DMS53 treated with DMSO at 0.1 percent for 48 hours (cell line): ENCODE results near the gene SPEG.

Experiments used
- DNase-seq: peaks from one replicate; lab custom pipeline; 2025; ENCODE audit not compliant: unreplicated experiment; lab: John Stamatoyannopoulos, UW

SPEG gene

DNA sequence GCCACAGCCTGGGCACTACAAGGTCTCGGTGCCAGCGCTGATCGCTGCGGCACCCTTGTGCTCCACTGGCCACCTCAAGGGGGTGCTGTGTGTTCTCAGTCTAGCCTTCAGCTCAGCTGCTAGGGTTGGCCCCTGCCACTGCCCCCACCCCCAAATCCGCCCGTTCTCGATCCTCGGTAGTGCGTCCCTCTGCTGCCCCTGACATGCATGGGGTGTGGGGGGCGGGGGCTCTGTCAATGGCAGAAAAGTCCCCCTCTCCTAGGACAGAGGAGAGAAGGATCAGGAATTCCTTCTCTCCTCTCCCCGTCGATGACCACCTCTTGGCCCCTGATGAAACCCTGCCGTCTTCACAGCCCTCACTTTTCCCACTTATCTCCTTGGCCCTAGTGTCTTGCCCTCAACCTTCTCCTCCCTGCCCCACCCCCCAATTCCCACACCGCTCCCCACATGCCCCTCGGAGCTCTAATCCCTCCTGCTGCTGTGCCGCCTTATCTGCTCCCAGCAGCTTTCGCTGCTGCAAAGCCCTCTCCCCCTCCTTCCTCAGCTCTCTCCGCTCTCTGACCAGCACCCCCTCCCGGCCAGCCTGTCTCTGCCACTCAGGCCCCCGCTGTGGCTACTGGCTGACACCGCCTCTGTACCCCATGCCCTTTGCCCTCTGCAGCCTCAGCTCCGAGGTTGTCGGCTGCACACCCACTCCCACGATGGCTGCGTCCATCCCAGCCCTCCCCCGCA, 75.3 kb downstream of the SPEG start:
- DNase-seq = peak; percentile 27

DNA sequence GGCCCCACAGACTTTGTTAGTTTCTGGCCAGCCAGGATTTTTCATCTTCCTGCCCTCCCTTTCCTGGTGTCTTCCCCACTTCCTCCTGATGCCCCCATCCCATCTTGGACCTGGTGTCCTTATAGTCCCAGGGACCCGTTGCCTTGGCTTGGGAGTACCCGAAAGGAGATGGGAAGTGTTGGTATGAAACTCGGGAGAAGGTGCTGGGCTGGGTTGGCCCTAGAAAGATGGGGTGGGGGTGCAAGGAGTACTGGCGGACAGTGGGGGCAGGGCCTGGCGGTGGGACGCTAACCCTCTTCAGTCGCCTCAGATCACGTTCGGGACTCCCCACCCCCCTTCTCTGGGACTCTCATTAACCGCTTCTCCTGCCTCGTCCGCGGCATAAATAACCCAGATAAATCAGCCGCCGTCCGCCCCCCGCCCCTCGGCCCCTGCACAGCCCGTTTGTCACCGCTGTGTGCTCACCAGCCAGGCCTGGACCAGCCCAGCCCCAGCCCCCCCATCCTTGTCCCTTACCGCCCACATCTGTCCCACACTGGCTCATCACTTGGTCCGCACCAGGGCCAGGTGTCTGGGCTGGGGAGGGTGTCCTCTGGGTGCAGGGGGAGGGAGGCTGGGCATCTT, 76.0 kb downstream of the SPEG start:
- DNase-seq = no peak

DNA sequence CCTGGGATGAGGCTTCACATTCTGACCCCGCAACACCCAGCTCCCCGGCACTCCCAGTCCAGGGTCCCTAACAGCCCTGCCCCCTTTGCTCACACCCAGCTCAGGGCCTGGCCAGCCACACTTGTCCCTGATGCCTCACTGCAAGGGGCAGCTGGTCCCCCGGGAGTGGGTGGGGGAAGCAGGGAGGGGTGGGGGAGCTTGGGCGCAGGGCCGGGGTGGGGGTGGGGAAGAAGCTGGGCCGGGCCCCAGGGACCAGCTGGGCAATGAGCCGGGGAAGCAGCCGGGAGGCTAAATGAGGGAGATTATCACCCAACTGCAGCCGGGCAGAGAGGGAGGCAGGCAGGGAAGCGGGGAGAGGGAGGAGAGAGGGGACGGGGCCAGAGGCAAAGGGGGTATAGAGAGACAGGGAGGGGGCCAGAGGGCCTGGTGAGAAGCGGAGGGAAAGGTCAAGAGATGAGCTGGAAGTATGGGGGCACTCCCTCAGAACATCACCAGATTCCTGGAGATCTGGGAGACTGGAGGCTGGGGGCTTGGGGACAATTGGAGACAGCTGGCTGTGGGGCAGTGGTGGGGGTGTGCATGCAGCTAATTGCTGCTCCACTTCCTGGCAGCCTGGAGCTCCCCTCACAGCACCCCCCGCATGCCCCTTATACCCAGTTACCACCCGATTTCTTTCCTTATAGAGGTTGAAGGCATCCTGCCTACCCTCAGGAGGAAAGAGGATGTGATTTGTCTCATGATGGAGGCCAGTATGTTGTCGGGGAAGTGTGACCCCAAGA, 77.1 kb downstream of the SPEG start:
- no peak for DNase-seq

DNA sequence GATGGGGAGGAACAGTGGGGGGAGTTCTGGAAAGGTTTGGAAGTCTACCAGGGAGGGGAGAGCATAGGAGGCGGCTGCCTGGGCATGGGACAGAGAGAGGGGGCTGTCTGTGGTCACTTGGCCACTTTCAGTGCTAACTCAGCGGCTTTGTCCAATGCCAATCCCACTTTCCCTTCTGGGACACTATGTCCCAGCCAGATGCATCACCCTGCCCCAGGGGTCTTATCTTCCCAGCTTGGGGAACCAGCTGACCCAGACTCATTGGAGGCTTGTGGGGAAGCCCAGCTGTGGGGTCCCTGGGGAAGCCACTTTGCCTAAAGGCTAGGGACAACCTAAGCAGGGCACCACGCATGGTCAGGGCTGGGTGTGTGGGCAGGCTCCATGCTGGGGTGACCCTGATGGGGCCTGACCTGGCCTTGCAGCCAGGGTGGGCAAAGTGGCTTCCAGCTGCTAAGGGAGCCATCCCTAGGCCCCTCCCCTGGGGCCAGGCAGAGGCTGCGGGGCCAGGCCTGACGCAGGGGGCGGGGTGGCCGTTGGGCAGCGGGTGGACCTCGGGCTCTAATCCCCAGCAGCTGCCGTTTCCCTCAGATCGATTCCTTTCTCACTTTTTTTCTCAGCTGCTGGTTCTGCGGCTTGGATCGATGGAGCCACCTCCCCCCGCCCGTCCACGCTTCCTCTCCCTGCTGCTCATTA, 78.0 kb downstream of the SPEG start:
- no peak for DNase-seq

DNA sequence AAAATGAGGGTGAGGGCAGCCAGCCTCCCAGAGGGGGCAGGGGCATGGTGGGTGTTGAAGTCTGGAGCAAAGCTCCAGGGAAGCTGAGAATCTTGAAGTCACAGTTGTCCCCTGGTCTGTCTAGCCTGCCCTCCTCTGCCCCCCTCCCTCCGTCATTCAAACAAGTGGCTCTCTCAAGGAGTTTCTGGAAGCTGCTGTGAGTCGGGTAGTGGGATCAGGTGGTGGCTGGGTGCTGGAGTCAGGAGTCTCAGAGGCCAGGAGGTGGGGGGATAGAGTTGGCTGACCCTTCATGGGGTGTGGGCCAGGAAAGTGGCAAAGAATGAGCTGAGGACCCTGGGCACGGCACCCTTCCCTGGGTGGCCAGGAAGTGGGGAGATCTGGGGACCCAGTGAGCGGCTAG, 79.1 kb downstream of the SPEG start:
- DNase-seq = no peak

DNA sequence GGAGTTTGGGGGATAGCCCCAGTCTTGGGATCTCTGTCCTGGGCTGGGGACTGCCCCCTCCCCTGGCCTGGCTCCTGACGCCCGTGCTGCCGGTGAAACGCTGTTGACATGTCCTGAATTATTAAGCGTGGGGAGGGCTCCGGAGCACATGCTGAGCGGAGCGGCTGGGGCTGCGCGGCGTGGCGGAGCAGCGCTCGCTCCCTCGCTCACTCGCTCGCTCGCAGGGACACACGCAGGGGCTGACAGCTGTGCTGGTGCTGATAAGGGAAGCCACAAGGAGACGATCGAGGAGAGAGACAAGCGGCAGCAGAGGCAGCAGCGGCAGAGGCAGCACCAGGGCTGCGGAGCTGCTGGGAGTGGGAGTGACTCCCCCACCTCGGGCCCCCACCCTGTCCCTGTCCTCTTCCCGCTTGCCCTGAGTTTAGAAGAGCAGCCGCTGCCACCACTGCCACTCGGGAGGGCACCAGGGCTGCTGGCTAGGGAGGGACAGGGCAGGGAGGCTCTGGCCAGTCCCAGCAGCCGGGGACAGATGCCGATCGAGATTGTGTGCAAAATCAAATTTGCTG, 79.6 kb downstream of the SPEG start, which contains the start of gene ASIC4:
Gene ASIC4 (plus strand): TSS at position 287 of the 566 bp plus-strand sequence. CDS start 243 bp downstream, at position 530.
- DNase-seq = peak; percentile 7

DNA sequence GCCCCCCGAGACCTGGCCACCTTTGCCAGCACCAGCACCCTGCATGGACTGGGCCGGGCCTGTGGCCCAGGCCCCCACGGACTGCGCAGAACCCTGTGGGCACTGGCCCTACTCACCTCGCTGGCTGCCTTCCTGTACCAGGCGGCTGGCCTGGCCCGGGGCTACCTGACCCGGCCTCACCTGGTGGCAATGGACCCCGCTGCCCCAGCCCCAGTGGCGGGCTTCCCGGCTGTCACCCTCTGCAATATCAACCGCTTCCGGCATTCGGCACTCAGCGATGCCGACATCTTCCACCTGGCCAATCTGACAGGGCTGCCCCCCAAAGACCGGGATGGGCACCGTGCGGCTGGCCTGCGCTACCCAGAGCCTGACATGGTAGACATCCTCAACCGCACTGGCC, 80.2 kb downstream of the SPEG start:
- DNase-seq = no peak

DNA sequence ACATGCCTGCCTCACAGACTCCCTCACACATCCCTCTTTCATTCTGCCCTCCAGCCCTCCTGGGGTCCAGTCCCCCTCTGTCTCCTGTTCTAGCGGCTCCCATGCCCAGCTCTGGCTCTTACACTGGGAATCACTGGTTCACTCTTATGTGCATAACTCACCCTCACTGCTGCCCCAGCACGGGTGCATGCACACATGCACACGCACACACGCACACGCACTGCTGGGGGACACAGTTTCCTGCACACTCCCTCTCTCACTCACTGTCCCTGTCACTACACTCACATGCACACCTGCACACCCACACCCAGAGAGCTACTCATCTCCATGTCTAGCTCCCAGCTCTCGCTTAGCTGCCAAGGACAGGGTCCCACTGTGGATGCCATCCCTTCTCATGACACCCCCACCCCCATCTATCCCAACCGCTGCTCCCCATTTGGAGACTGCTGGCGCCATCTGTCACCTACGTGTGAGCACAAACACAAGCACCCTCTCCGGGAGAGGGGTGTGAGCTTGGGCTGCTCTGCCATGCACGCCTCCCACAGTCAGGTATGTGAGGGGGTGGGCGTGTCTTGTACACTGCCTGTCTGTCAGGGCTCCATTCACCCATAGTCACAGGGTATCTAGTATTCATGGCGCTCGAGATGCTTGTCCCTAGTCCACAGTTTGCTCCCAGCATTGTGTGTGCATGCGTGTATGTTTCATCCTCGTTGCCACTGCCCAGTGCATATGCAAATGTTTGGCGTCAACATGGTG, 81.4 kb downstream of the SPEG start:
- DNase-seq = no peak

DNA sequence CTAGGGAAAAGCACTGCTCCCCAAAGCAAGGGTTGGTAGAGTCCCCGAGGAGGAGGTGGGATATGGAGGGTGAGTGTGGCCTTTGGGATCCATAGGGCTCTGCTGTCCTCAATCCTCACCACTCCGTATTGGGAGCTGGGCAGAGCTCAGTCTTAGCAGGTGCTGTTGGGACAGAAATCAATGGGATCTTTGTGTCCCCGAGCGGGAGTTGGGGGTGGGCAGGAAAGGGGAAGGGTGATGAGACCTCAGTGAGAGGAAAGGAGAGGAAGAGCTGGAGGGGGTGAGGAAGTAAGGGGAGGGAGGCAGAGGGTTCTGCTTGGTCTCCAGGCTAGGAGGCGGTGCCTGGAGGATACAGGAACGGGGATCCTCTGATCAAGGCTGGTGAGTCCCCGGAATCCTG, 82.2 kb downstream of the SPEG start:
- DNase-seq = no peak

DNA sequence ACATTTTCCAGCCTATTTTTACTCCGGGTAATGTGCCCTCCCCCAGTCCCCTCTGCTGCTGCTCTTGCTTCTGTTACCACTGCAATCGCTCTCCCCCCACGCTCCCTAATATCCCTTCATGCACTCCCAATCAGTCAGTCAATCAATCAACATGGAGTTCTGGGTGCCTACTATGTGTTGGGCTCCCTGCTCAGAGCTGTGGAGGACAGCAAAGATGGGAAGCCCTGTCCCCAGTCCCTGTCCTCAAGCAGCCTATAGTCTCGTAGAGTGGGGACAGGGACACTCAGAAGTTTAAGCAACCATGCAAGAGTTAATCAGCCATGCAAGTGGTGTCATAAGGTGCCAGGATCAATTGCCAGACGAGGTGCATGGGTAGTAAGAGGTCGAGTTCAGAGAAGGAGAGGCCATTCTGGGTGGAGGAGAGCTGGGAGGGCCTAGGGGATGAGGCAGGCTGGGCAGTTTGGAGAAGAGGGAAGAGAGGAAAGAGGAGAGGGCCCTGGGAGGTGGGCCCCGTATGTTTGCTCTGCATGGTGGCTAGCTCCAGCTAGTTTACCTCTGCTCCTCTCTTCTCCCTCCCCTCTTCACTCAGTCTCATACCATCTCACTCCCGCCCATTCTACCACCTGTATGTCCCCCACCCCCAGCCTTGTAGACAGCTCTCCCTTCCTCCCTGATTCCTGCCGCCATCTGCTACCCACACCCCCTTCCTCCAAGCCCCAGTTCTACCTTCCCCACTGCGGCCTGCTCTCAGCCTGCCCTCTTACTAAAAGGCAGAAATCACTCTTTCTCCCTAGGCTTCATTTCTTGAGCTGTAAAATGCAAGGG, 83.5 kb downstream of the SPEG start:
- DNase-seq = no peak

DNA sequence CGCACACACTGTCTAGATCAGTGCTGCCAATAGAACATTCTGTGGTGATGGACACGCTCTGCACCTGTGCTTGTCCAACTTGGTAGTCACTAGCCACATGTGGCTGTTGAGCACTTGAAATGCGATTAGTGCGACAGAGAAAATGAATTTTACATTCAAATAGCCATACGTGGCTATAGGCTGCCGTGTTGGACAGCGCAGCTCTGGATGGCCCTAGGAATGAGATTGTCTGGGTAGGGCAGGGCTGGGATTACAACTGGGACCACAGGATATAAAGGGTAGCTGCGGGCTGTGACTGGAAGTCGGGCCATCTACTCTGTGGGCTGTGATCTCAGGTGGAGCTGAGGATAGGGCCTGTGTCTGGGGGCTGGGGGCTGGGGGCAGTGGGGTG, 84.9 kb downstream of the SPEG start:
- no peak for DNase-seq

DNA sequence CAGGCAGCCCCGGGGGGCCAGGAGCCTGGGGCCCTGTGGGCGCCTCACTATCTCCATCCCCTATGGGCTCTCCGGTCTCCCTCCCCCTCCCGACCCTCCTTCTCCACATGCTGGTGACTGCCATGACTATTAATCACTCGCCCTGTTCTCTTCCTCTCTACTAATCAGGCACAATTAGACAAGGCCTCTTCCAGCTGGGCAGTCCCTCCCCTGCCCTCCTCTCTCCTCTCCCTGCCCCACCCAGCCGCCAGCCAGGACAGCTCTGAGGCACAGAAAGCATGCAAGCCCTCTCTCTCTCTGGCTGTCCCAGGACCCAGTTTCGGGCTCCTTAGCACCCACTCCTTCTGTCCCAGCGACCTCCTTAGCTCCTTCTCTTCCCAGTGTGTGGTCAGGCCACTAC, 85.4 kb downstream of the SPEG start:
- no peak for DNase-seq

DNA sequence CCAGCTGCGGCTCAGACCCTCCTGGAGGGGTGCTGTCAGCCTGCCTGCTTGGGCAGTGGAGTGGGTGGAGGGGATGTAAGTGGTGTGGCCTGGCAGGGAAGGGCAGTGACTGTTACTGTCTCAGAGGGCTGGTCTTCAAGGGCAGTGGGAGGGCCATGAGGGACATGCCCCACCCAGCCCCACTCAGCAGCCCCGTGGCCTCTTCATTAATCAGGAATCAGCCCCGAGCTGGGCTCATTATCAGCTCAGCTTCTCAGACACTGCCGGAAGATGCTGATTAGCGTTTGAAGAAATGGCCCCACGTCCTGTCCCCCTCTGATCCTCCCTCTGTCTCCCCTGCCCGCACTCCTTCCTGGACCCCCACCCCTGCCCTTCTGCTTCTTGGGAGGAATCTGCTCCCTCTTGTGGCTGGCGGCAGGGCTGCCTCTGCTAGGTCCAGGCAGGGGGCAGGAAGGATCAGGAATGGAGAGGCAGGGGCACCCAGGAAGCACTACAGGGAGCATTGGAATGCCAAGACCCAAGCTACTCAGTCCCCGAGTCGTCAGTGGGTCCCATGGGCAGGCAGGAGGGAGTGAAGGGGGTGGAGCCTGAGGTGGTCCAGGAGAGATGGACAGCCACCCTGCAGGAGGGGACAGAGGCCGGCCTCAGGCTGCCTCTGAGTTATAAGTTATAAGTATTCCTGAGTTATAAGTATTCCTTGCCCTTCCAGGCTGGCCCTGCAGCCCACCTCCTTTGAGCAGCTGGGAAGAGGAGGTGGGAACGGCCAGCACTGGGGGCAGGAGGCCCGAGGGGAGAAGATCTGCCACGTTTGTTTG, 86.6 kb downstream of the SPEG start:
- DNase-seq = peak; percentile 30

DNA sequence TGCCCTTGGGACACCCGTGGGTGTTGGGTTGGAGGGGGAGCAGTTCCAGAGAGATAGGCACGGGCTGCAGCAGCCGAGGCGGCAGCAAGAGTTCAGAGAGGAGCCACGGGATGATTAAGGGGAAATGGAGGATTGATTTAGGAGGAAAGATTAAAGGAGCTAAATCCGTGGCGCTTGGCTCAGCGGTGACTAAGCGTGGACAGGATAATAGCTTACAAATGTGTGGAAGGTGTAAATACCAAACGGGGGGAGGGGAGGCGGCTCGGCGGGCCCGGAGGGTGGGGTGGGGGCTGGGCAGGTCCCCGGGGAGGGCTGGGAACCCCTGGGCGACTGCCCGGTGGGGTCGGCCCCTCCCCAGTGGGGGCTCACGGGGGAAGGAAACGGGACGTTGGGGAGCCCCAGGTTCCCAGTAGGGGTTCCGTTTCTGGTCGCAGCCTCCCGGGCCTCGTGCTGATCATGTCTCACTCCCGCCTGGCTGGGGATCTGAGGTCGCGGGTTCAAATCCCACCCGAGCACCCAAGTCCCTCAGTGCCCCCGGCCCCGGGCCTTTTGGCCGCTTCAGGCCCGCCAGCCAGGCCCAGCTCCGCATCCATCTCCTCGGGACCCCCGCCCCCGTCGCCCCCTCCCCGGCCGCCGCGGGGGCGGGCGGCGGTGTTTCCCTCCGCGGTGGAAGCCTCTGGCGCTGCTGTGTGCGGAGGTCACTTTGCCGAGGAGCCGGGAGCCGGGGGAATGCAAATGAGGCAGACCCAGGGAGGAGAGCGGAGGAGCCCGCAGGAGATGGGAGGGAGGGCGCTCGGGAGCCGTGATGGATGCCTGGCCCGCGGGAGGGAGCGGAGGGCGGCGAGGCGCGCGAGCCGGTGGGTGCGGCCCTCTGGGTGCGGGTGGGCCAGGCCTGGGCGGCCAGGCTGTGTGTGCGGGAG, 87.7 kb downstream of the SPEG start:
- peak; percentile 21 for DNase-seq

DNA sequence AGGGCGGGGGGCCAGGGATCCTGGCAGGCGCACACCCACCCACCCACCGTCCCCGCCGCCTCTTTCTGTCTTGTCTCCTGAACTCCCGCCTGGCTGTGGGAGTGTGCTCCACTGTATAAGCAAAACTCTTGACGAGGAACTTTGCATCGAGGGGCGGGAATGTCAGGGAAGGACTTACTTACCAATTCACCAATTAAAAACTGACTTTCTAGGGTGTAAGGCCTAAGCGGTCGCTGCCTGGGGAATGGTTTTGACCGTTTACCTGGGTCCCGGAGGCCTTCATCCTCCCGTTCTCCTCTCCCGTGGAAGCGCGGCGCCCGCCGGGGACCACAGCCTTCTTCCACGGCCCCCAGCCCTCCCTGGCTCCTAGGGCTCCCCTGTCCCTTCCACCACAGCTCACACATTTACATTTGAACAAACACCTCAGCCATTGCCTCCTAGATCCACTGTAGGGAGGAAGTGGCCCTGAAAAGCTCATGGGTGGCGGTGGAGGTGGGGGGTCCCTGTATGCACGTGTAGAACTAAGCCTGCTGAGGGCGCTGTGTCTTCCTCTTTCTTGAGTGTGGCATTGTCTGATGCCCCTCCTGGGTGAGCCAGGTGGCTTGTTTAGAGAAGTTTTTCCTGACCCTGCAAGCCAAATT, 88.5 kb downstream of the SPEG start:
- no peak for DNase-seq

DNA sequence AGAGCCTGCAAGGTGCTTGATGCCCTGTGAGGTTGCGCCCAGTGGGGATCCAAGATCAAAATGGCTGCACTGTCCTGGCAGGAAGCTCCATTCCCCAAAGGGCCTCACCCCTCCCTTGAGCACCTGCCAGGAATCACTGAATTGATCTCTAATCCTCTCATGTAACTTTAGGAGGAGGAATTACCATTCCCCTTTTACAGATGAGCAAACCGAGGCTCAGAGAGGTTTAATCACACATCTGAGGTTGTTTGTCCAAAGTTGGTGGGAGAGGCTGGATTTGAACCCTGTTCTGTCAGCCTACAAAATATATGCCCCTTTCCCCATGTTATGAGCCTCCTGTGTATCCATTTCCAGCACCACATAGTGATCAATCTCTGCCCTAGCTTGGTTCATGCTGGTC, 90.2 kb downstream of the SPEG start:
- DNase-seq = no peak

DNA sequence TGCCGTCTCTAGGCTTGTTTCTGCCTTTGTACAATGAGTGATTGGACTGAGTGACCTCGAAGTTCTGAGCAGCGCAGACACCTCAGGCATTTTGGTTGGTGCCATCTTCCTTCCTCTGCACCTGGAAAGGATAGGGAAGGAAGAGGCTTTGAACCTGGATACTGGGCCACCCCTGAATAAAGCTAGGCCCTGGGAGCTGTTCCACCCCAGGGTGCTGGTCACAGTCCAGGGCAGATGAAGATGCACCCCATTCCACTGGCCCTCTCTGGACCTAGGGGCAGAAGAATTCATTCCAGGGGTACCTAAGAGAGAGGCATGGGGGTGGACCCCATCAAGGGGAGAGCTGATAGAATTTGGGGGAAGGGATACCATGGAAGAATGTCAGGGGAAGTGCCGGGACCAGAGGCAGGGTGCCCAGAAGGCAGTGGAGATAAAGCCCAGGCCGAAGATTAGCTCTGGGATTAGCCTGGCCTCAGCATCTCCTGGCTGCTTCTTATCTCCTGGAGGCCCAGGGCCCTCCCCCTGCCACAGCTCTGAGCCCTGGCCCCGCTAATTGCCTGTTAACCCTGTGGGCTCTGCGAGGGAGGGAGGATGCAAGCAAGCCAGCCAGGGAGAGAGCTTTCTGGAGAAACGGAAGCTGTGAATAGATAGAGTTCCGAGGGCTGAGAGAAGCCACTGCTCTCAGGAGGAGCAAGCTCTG, 91.0 kb downstream of the SPEG start:
- DNase-seq = no peak
